ENCODE results near the gene MCF2L. TPM values are rescaled to one million over a fixed set of nuclear protein-coding genes. Genes with fewer than 3 reads are reported as not detected.

MCF2L gene
- polyA plus RNA-seq, 2 of the 4 experiments (the other 2 are of a cell fraction), result 0.36 to 0.92 TPM

GRCh38 chr13:113089693-113090414 is 120.8 kb downstream of the MCF2L start:
- no peak overlapping the region for H3K4me2 ChIP-seq
- 82% methylated on average over 23 of the region's 36 CpGs for WGBS (ENCODE audit: missing lambda C conversion rate)
- DNase-seq (ENCODE audit: low read depth in 1 of 2, low spot score in 1 of 2) (no peak), ATAC-seq (no peak), FAIRE-seq (no peak)
- CTCF ChIA-PET, result interaction anchor here (1.2 to 1.3 kb wide), 2 partner anchors 10 to 11 kb away, joined by 4 read pairs; no protein-coding TSS in a partner anchor
- H3K9me3 ChIP-seq, result no peaks in the 10 kb centered on the region
- H3K27ac ChIP-seq, result no peak overlapping the region
- no peak for TF ChIP-seq FOXS1 (CRISPR knock-in tag; IDR thresholded peaks at IDR 0.05)
- no peak for TF ChIP-seq FOSB (CRISPR knock-in tag; IDR thresholded peaks at IDR 0.05)
- TF ChIP-seq ZC3H11A (IDR thresholded peaks at IDR 0.05), result no peak
- TF ChIP-seq TP53 (CRISPR knock-in tag; IDR thresholded peaks at IDR 0.05), result no peak
- TF ChIP-seq MAZ (IDR thresholded peaks at IDR 0.05; ENCODE audit: borderline replicate concordance, low read depth, low read length), result no peak
- TF ChIP-seq HDAC2 (IDR thresholded peaks at IDR 0.05), result no peak
- POLR2A ChIA-PET, result no interaction called here
- H3K4me3 ChIP-seq, result no peak overlapping the region
- no peaks in the 10 kb centered on the region for H3K4me1 ChIP-seq

DNA sequence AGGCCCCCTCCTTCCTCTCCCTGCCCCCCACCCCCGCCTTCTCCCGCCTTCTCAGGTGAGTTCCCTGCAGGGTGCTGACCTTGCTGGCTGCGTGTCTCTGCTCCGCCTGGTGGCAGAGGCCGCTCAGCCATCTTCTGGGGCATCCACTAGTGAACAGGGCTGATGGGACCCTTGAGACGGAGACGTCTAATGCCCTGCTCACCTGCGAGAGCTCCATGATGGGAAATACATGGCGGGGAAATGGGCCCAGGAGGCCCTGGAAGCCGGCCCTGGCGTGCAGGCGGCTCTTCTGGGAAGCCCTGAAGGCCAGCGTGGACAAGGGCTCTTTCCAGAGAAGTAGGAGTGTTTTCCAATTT is 121.4 kb downstream of the MCF2L start:
- H3K9me3 ChIP-seq, result no peaks in the 10 kb centered on the region
- FAIRE-seq, result no peak
- 77% methylated on average over 6 of the region's 13 CpGs for WGBS (ENCODE audit: missing lambda C conversion rate)
- no peaks in the 10 kb centered on the region for H3K4me1 ChIP-seq
- TF ChIP-seq, protein P1, sequence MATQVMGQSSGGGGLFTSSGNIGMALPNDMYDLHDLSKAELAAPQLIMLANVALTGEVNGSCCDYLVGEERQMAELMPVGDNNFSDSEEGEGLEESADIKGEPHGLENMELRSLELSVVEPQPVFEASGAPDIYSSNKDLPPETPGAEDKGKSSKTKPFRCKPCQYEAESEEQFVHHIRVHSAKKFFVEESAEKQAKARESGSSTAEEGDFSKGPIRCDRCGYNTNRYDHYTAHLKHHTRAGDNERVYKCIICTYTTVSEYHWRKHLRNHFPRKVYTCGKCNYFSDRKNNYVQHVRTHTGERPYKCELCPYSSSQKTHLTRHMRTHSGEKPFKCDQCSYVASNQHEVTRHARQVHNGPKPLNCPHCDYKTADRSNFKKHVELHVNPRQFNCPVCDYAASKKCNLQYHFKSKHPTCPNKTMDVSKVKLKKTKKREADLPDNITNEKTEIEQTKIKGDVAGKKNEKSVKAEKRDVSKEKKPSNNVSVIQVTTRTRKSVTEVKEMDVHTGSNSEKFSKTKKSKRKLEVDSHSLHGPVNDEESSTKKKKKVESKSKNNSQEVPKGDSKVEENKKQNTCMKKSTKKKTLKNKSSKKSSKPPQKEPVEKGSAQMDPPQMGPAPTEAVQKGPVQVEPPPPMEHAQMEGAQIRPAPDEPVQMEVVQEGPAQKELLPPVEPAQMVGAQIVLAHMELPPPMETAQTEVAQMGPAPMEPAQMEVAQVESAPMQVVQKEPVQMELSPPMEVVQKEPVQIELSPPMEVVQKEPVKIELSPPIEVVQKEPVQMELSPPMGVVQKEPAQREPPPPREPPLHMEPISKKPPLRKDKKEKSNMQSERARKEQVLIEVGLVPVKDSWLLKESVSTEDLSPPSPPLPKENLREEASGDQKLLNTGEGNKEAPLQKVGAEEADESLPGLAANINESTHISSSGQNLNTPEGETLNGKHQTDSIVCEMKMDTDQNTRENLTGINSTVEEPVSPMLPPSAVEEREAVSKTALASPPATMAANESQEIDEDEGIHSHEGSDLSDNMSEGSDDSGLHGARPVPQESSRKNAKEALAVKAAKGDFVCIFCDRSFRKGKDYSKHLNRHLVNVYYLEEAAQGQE (IDR thresholded peaks at IDR 0.05), result no peak
- TF ChIP-seq JUN (IDR thresholded peaks at IDR 0.05), result no peak
- TF ChIP-seq, protein P2, sequence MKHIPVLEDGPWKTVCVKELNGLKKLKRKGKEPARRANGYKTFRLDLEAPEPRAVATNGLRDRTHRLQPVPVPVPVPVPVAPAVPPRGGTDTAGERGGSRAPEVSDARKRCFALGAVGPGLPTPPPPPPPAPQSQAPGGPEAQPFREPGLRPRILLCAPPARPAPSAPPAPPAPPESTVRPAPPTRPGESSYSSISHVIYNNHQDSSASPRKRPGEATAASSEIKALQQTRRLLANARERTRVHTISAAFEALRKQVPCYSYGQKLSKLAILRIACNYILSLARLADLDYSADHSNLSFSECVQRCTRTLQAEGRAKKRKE (CRISPR knock-in tag; IDR thresholded peaks at IDR 0.05; ENCODE audit: low read depth), result no peak
- TF ChIP-seq, protein P3, sequence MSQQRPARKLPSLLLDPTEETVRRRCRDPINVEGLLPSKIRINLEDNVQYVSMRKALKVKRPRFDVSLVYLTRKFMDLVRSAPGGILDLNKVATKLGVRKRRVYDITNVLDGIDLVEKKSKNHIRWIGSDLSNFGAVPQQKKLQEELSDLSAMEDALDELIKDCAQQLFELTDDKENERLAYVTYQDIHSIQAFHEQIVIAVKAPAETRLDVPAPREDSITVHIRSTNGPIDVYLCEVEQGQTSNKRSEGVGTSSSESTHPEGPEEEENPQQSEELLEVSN (IDR thresholded peaks at IDR 0.05; ENCODE audit: borderline replicate concordance, low read depth), result no peak
- TF ChIP-seq NPAS2 (CRISPR knock-in tag; IDR thresholded peaks at IDR 0.05; ENCODE audit: borderline replicate concordance), result no peak
- TF ChIP-seq JUNB (IDR thresholded peaks at IDR 0.05), result no peak
- no peak for TF ChIP-seq HOXB5 (CRISPR knock-in tag; IDR thresholded peaks at IDR 0.05)
- no peak for TF ChIP-seq NFE2L2 (conservative IDR thresholded peaks at IDR 0.05; ENCODE audit: low read length)
- no peak overlapping the region for H3K4me3 ChIP-seq
- no peak for ATAC-seq
- DNase-seq (ENCODE audit: low read depth in 1 of 2, low spot score in 1 of 2), result no peak
- ChIA-PET CTCF (interaction anchor here (1.3 kb wide), 1 partner anchor 9 kb away, joined by 4 read pairs; no protein-coding TSS in a partner anchor), POLR2A (no interaction called here)
- no peak overlapping the region for H3K27ac ChIP-seq
- no peak overlapping the region for H3K4me2 ChIP-seq

DNA sequence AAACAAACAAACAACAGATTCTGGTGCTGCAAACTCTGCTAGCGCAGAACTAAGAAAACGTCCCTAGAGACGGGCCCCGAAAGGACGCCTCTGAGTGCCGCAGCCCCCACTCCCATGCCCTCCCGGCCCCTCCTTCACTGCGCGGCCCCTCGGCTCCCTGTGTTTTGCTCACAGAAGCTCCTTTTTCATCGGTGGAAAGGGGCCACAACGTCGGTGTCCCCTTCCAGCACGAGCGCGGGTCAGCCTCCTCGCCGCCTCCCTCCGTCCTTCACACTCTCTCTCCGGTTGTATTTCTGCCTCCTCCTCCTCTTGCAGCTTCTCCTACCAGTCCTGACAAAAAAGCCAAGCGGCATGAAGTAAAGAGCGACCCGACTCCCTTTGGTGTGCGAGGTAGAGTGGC is 121.8 kb downstream of the MCF2L start:
- no peak for FAIRE-seq
- TF ChIP-seq USF2 (IDR thresholded peaks at IDR 0.05) (no peak), ZSCAN20 (CRISPR knock-in tag; IDR thresholded peaks at IDR 0.05) (no peak), SMC3 (IDR thresholded peaks at IDR 0.05) (no peak)
- TF ChIP-seq, protein P4, sequence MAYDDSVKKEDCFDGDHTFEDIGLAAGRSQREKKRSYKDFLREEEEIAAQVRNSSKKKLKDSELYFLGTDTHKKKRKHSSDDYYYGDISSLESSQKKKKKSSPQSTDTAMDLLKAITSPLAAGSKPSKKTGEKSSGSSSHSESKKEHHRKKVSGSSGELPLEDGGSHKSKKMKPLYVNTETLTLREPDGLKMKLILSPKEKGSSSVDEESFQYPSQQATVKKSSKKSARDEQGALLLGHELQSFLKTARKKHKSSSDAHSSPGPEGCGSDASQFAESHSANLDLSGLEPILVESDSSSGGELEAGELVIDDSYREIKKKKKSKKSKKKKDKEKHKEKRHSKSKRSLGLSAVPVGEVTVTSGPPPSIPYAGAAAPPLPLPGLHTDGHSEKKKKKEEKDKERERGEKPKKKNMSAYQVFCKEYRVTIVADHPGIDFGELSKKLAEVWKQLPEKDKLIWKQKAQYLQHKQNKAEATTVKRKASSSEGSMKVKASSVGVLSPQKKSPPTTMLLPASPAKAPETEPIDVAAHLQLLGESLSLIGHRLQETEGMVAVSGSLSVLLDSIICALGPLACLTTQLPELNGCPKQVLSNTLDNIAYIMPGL (CRISPR knock-in tag; IDR thresholded peaks at IDR 0.05; ENCODE audit: borderline replicate concordance), result no peak
- TF ChIP-seq, protein P3 (IDR thresholded peaks at IDR 0.05; ENCODE audit: borderline replicate concordance, low read depth), result no peak
- Histone ChIP-seq H3K9me3 (no peaks in the 10 kb centered on the region), H3K27ac (no peak overlapping the region), H3K4me2 (no peak overlapping the region), H3K4me1 (no peaks in the 10 kb centered on the region), H3K4me3 (no peak overlapping the region)
- DNase-seq (ENCODE audit: low read depth in 1 of 2, low spot score in 1 of 2), result no peak
- ATAC-seq, result no peak
- ChIA-PET CTCF (interaction anchor here (1.3 kb wide), 1 partner anchor 9 kb away, joined by 4 read pairs; no protein-coding TSS in a partner anchor), POLR2A (no interaction called here)
- 83% methylated on average over 20 of the region's 24 CpGs for WGBS (ENCODE audit: missing lambda C conversion rate)

Measured in A549 (cell line).